Hippocampal formation (tissue), 2 donors: ENCODE measurements around the gene CD180.

Source experiments
- DNase-seq, 2 donors: peaks; one replicate each; lab custom pipeline; 2025; lab: John Stamatoyannopoulos, UW

Gene CD180

GRCh38 chr5:67211926-67212325 is 15.3 kb upstream of the CD180 start:
- DNase-seq: no peak

- peak; percentile 40 to 76 for DNase-seq
These were observed 12.7 kb upstream of the CD180 start for GRCh38 chr5:67209141-67209771.

- DNase-seq: no peak
These were observed 11.8 kb upstream of the CD180 start for GRCh38 chr5:67208403-67208802.

GRCh38 chr5:67206929-67207328 is 10.3 kb upstream of the CD180 start:
- DNase-seq: no peak

- DNase-seq: no peak
These were observed 9.9 kb upstream of the CD180 start for GRCh38 chr5:67206461-67206860.

GRCh38 chr5:67205981-67206380 is 9.4 kb upstream of the CD180 start:
- no peak for DNase-seq

- DNase-seq: no peak
These were observed 8.2 kb upstream of the CD180 start for GRCh38 chr5:67204821-67205220.

- DNase-seq: no peak
These were observed 7.1 kb upstream of the CD180 start for GRCh38 chr5:67203701-67204074.

GRCh38 chr5:67202828-67203227 is 6.2 kb upstream of the CD180 start:
- no peak for DNase-seq

GRCh38 chr5:67201897-67202549 is 5.4 kb upstream of the CD180 start:
- DNase-seq: no peak

- no peak for DNase-seq
These were observed 4.4 kb upstream of the CD180 start for GRCh38 chr5:67200809-67201562.

- no peak for DNase-seq
These were observed 3.3 kb upstream of the CD180 start for GRCh38 chr5:67199859-67200258.

GRCh38 chr5:67198917-67199316 is 2.3 kb upstream of the CD180 start:
- DNase-seq: no peak

- DNase-seq: no peak
These were observed 937 bp upstream of the CD180 start for GRCh38 chr5:67197536-67197935.

- DNase-seq: no peak
These were observed 958 bp downstream of the CD180 start for GRCh38 chr5:67195406-67196275.

GRCh38 chr5:67194166-67194565 is 2.4 kb downstream of the CD180 start:
- no peak for DNase-seq

GRCh38 chr5:67193439-67193807 is 3.2 kb downstream of the CD180 start:
- no peak for DNase-seq

- peak in 1 of 2 donors; percentile 57 for DNase-seq
These were observed 3.7 kb downstream of the CD180 start for GRCh38 chr5:67192719-67193438.

- DNase-seq: no peak
These were observed 5.7 kb downstream of the CD180 start for GRCh38 chr5:67190861-67191260.

- no peak for DNase-seq
These were observed 6.2 kb downstream of the CD180 start for GRCh38 chr5:67190410-67190809.

- no peak for DNase-seq
These were observed 6.7 kb downstream of the CD180 start for GRCh38 chr5:67189931-67190330.

GRCh38 chr5:67189079-67189354 is 7.6 kb downstream of the CD180 start:
- no peak for DNase-seq
